Measurements from ENCODE around the gene GJD4.

GRCh38 chr10:35565602-35566081, 39.5 kb upstream of the GJD4 start:
- no peak for TF ChIP-seq CTCF (IDR thresholded peaks at IDR 0.05)
- no peak for TF ChIP-seq POLR2AphosphoS5 (IDR thresholded peaks at IDR 0.05)
- TF ChIP-seq POLR2A (IDR thresholded peaks at IDR 0.05) = no peak

All from prostate gland (tissue), 2 donors.